H7 (cell line): ENCODE measurements around the gene MLLT1. TPM values are rescaled to one million over a fixed set of nuclear protein-coding genes. Genes with fewer than 3 reads are reported as not detected.
A peak's percentile ranks its signal among the peaks of the same experiment; 100 is the strongest.
"Not testable (repeated sequence)": the region's sequence is repeated elsewhere in the genome, so short reads cannot be mapped to it uniquely, and the experiment has no call there.

Experiments
- DNase-seq: peaks from one replicate; pipeline ENCODE4 v3.0.0; 2012
- H3K27me3 ChIP-seq: 2 replicates; pipeline ENCODE4 v1.6.0; 2011; ENCODE audit warnings: mild to moderate bottlenecking, low read length; ENCODE audit not compliant: control insufficient read depth, insufficient read depth
- H3K36me3 ChIP-seq: replicated peaks from 2 replicates; pipeline ENCODE4 v1.5.1; 2011; ENCODE audit warnings: low read length; ENCODE audit not compliant: control insufficient read depth, insufficient read depth
- H3K4me3 ChIP-seq: 2 replicates; pipeline ENCODE4 v1.5.1; 2011; ENCODE audit warnings: low read depth, mild to moderate bottlenecking, control low read depth, low read length, moderate library complexity; ENCODE audit not compliant: insufficient read depth
- total RNA-seq: library from RNA; depleted of rRNA; stranded (reverse); fragments of >200 nt; shearing (Covaris generic); gene quantifications from 2 replicates; pipeline ENCODE4 v1.2.3, GENCODE V29; 2014; rRNA removed

Gene MLLT1
- total RNA-seq: 16.1 and 17.3 TPM in 2 replicates

GRCh38 chr19:6279931-6280591, at the start of gene MLLT1:
TSS of gene MLLT1 (minus strand) at chr19:6279975. CDS start at chr19:6279784, 191 bp downstream.
- Histone ChIP-seq H3K36me3 (peaks cover 2% of the 10 kb centered on the region), H3K27me3 (no peaks in the 10 kb centered on the region), H3K4me3 (peak within 1 kb of the TSS; percentile 84)
- peak; percentile 100 for DNase-seq

- H3K27me3 ChIP-seq: peaks cover 2% of the 10 kb centered on the region; the same call in 1 of the 2 replicates
- DNase-seq: no peak
- no peak overlapping the region for H3K4me3 ChIP-seq
- H3K36me3 ChIP-seq: no peaks in the 10 kb centered on the region
Measured at GRCh38 chr19:6326815-6327214, 47.0 kb upstream of the MLLT1 start.

GRCh38 chr19:6325614-6326013, 45.8 kb upstream of the MLLT1 start:
- Histone ChIP-seq H3K27me3 (peaks cover 2% of the 10 kb centered on the region; the same call in 1 of the 2 replicates), H3K4me3 (no peak overlapping the region), H3K36me3 (no peaks in the 10 kb centered on the region)
- no peak for DNase-seq

GRCh38 chr19:6324757-6325156, 45.0 kb upstream of the MLLT1 start:
- Histone ChIP-seq H3K36me3 (no peaks in the 10 kb centered on the region), H3K4me3 (no peak overlapping the region), H3K27me3 (peaks cover 2% of the 10 kb centered on the region; the same call in 1 of the 2 replicates)
- DNase-seq: no peak

GRCh38 chr19:6322284-6322683, 42.5 kb upstream of the MLLT1 start:
- no peak for DNase-seq
- Histone ChIP-seq H3K36me3 (no peaks in the 10 kb centered on the region), H3K27me3 (peaks cover 2% of the 10 kb centered on the region; the same call in 1 of the 2 replicates), H3K4me3 (no peak overlapping the region)

- no peaks in the 10 kb centered on the region for H3K36me3 ChIP-seq
- no peak overlapping the region for H3K4me3 ChIP-seq
- H3K27me3 ChIP-seq: no peaks in the 10 kb centered on the region
- DNase-seq: no peak
Measured at GRCh38 chr19:6319376-6319775, 39.6 kb upstream of the MLLT1 start.

- no peak for DNase-seq
- no peaks in the 10 kb centered on the region for H3K36me3 ChIP-seq
- no peak overlapping the region for H3K4me3 ChIP-seq
- H3K27me3 ChIP-seq: no peaks in the 10 kb centered on the region
Measured at GRCh38 chr19:6318772-6319171, 39.0 kb upstream of the MLLT1 start.

GRCh38 chr19:6315646-6316045, 35.9 kb upstream of the MLLT1 start:
- H3K4me3 ChIP-seq, H3K27me3 ChIP-seq, H3K36me3 ChIP-seq, DNase-seq: not testable (repeated sequence)

- Histone ChIP-seq H3K4me3 (no peak overlapping the region), H3K36me3 (no peaks in the 10 kb centered on the region), H3K27me3 (no peaks in the 10 kb centered on the region)
- DNase-seq: no peak
Measured at GRCh38 chr19:6313398-6313969, 33.7 kb upstream of the MLLT1 start.

- no peak overlapping the region for H3K4me3 ChIP-seq
- H3K27me3 ChIP-seq: no peaks in the 10 kb centered on the region
- peak; percentile 54 for DNase-seq
- H3K36me3 ChIP-seq: no peaks in the 10 kb centered on the region
Measured at GRCh38 chr19:6312018-6312417, 32.2 kb upstream of the MLLT1 start.

- Histone ChIP-seq H3K36me3 (no peaks in the 10 kb centered on the region), H3K27me3 (no peaks in the 10 kb centered on the region), H3K4me3 (no peak overlapping the region)
- no peak for DNase-seq
Measured at GRCh38 chr19:6298413-6298812, 18.6 kb upstream of the MLLT1 start.

- H3K36me3 ChIP-seq: no peaks in the 10 kb centered on the region
- DNase-seq: no peak
- no peak overlapping the region for H3K4me3 ChIP-seq
- no peaks in the 10 kb centered on the region for H3K27me3 ChIP-seq
Measured at GRCh38 chr19:6297202-6297601, 17.4 kb upstream of the MLLT1 start.

GRCh38 chr19:6292006-6292405, 12.2 kb upstream of the MLLT1 start:
- no peaks in the 10 kb centered on the region for H3K36me3 ChIP-seq
- H3K4me3 ChIP-seq: no peak overlapping the region
- no peak for DNase-seq
- no peaks in the 10 kb centered on the region for H3K27me3 ChIP-seq

GRCh38 chr19:6288737-6289136, 9.0 kb upstream of the MLLT1 start:
- DNase-seq: no peak
- H3K27me3 ChIP-seq: no peaks in the 10 kb centered on the region
- H3K36me3 ChIP-seq: no peaks in the 10 kb centered on the region
- H3K4me3 ChIP-seq: no peak overlapping the region

GRCh38 chr19:6287269-6287885, 7.6 kb upstream of the MLLT1 start:
- H3K27me3 ChIP-seq: no peaks in the 10 kb centered on the region
- DNase-seq: no peak

More at GRCh38 chr19:6287269-6287885, 7.6 kb upstream of the MLLT1 start:
- Histone ChIP-seq H3K4me3 (no peak overlapping the region), H3K36me3 (no peaks in the 10 kb centered on the region)
